ENCODE measurements around the gene GID8.

DNA sequence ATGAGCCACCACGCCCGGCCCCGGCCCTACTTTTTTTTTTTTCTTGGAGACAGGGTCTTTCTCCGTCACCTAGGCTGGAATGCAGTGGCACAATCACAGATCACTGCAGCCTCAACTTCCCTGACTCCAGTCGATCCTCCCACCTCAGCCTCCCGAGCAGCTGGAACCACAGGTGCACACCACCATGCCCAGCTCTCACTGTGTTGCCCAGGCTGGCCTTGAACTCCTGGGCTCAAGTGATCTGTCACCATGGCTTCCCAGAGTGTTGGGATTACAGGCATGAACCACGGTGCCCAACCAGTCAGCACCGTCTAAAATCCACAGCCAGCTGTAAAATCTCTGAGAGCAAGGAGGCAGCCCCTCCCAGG, 32.0 kb downstream of the GID8 start:
- TF ChIP-seq CTCF (IDR thresholded peaks at IDR 0.05) (no peak), EP300 (IDR thresholded peaks at IDR 0.05) (no peak), POLR2A (IDR thresholded peaks at IDR 0.05) (no peak)
